Measurements from ENCODE around the gene PUS1. TPM values are rescaled to one million over a fixed set of nuclear protein-coding genes. Genes with fewer than 3 reads are reported as not detected.

PUS1 gene
- total RNA-seq, 6 experiments from 2014 or later, result 14.7 to 23.1 (median 17.7) TPM

DNA sequence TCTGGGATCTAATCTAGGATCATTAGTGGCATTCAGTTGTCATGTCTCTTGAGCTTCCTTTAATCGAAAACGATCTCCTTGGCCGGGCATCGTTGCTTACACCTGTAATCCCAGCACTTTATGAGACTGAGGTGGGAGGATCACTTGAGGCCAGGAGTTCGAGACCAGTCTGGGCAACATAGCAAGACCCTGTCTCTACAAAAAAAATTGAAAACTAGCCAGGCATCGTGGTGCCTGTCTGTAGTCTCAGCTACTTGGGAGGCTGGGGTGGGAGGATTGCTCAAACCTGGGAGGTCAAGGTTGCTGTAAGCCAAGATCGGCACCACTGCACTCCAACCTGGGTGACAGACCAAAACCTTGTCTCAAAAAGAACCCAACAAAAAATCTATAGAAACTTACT lies 9.0 kb downstream of the PUS1 start:
- TF ChIP-seq, protein P1, sequence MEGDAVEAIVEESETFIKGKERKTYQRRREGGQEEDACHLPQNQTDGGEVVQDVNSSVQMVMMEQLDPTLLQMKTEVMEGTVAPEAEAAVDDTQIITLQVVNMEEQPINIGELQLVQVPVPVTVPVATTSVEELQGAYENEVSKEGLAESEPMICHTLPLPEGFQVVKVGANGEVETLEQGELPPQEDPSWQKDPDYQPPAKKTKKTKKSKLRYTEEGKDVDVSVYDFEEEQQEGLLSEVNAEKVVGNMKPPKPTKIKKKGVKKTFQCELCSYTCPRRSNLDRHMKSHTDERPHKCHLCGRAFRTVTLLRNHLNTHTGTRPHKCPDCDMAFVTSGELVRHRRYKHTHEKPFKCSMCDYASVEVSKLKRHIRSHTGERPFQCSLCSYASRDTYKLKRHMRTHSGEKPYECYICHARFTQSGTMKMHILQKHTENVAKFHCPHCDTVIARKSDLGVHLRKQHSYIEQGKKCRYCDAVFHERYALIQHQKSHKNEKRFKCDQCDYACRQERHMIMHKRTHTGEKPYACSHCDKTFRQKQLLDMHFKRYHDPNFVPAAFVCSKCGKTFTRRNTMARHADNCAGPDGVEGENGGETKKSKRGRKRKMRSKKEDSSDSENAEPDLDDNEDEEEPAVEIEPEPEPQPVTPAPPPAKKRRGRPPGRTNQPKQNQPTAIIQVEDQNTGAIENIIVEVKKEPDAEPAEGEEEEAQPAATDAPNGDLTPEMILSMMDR (IDR thresholded peaks at IDR 0.05), result no peak
- no peak for TF ChIP-seq POLR2A (IDR thresholded peaks at IDR 0.05)
- no peaks in the 10 kb centered on the region for H3K4me1 ChIP-seq
- H3K27ac ChIP-seq, result no peak overlapping the region
- no peaks in the 10 kb centered on the region for H3K27me3 ChIP-seq
- peaks cover 0 to 25% (median 12%) of the 10 kb centered on the region in 4 donors for H3K36me3 ChIP-seq
- ATAC-seq (no peak), DNase-seq (peak in 1 of 3 donors; percentile 2)
- H3K4me3 ChIP-seq, result no peak overlapping the region
- H3K9me3 ChIP-seq, result no peaks in the 10 kb centered on the region
- 84% methylated on average over 7 of the region's 7 CpGs for WGBS (ENCODE audit: insufficient coverage, low coverage, low lambda C conversion rate, missing lambda C conversion rate)
- intact Hi-C loops (cut with DNase I), result loop anchor here in 1 of 2 donors (10.0 kb wide), 1 partner anchor 83 kb away; no protein-coding TSS in a partner anchor

DNA sequence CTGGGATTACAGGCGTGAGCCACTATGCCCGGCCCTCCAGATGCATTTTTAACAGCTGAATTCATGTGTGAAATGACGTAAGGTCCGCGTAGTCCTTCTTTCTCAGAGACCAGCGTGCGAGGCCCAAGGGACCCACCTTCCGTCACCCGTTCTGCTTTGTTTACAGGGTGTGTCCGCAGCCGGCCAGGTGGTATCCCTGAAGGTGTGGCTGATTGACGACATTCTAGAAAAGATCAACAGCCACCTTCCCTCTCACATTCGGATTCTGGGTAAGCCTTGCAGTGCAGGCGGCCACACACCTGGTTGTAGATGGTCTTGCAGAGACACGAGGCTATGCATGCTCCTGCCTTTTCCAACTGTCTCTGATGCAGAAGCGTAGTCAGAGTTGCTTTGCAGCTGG lies 9.9 kb downstream of the PUS1 start:
- WGBS (ENCODE audit: insufficient coverage, low coverage, low lambda C conversion rate, missing lambda C conversion rate), result 93% methylated on average over 6 of the region's 16 CpGs
- peak in 1 of 3 donors; percentile 7 for DNase-seq
- peaks cover 0 to 18% (median 5%) of the 10 kb centered on the region in 4 donors for H3K36me3 ChIP-seq

DNA sequence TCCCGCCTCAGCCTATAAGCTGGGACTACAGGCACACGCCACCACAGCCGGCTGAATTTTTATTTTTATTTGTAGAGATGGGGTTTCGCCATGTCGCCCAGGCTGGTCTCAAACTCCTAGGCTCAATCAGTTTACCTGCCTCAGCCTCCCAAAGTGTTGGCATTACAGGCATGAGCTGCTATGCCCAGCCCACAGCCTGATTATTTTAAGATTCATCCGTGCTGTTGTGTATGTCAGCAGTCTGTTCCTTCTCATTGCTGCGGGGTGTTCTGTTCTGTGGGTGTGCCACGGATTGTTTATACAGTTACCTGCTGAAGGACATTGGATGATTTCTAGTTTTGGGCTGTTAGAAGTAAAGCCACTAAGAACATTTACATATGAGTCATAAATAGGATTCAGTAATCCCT lies 11.1 kb downstream of the PUS1 start:
- Histone ChIP-seq H3K36me3 (peaks cover 0 to 15% (median 1%) of the 10 kb centered on the region in 4 donors), H3K4me1 (no peaks in the 10 kb centered on the region), H3K27ac (no peak overlapping the region), H3K27me3 (no peaks in the 10 kb centered on the region), H3K9me3 (no peaks in the 10 kb centered on the region), H3K4me3 (no peak overlapping the region)
- intact Hi-C loops (cut with DNase I), result loop anchor here in 1 of 2 donors (10.0 kb wide), 1 partner anchor 85 kb away; no protein-coding TSS in a partner anchor
- 83% methylated on average over 7 of the region's 8 CpGs for WGBS (ENCODE audit: insufficient coverage, low coverage, low lambda C conversion rate, missing lambda C conversion rate)
- DNase-seq (no peak), ATAC-seq (no peak)
- no peak for TF ChIP-seq POLR2A (IDR thresholded peaks at IDR 0.05)
- TF ChIP-seq, protein P1 (IDR thresholded peaks at IDR 0.05), result no peak

More for the DNA sequence above, 9.9 kb downstream of the PUS1 start:
- H3K4me1 ChIP-seq, result no peaks in the 10 kb centered on the region
- no peaks in the 10 kb centered on the region for H3K9me3 ChIP-seq
- intact Hi-C loops (cut with DNase I), result loop anchor here in 1 of 2 donors (10.0 kb wide), 1 partner anchor 84 kb away; no protein-coding TSS in a partner anchor
- no peaks in the 10 kb centered on the region for H3K27me3 ChIP-seq
- TF ChIP-seq POLR2A (IDR thresholded peaks at IDR 0.05), result no peak
- TF ChIP-seq, protein P1 (IDR thresholded peaks at IDR 0.05), result no peak
- H3K4me3 ChIP-seq, result no peak overlapping the region
- H3K27ac ChIP-seq, result no peak overlapping the region
- no peak for ATAC-seq

DNA sequence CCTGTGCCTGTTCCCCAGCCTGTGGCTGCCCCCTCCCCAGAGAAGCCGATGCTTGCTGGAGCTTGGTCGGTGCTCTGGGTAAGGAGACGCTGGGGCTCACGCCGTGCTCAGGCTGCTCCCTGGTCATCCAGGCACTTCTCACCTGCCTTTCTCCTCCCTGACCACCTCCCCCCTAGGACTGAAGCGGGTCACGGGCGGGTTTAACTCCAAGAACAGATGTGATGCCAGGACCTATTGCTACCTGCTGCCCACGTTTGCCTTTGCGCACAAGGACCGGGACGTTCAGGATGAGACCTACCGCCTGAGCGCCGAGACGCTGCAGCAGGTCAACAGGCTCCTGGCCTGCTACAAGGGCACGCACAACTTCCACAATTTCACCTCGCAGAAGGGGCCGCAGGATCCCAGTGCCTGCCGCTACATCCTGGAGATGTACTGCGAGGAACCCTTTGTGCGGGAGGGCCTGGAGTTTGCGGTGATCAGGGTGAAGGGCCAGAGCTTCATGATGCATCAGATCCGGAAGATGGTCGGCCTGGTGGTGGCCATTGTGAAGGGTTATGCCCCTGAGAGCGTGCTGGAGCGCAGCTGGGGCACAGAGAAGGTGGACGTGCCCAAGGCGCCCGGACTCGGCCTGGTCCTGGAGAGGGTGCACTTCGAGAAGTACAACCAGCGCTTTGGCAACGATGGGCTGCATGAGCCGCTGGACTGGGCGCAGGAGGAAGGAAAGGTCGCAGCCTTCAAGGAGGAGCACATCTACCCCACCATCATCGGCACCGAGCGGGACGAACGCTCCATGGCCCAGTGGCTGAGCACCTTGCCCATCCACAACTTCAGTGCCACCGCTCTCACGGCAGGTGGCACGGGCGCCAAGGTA lies 12.3 kb downstream of the PUS1 start:
- intact Hi-C loops (cut with DNase I), result loop anchor here in 1 of 2 donors (10.0 kb wide), 1 partner anchor 87 kb away; no protein-coding TSS in a partner anchor
- Histone ChIP-seq H3K4me3 (no peak overlapping the region), H3K27ac (no peak overlapping the region), H3K36me3 (peaks cover 0 to 15% (median 1%) of the 10 kb centered on the region in 4 donors), H3K4me1 (no peaks in the 10 kb centered on the region), H3K27me3 (no peaks in the 10 kb centered on the region), H3K9me3 (no peaks in the 10 kb centered on the region)
- ATAC-seq, result peak in 1 of 4 donors; percentile 13
- no peak for DNase-seq
- 84% methylated on average over 6 of the region's 46 CpGs for WGBS (ENCODE audit: insufficient coverage, low coverage, low lambda C conversion rate, missing lambda C conversion rate)
- TF ChIP-seq, protein P1 (IDR thresholded peaks at IDR 0.05), result no peak
- no peak for TF ChIP-seq POLR2A (IDR thresholded peaks at IDR 0.05)

All from right lobe of liver (tissue), 6 donors.